ENCODE measurements around the gene MORN4.

Gene MORN4

GRCh38 chr10:97572214-97572989 is 60.9 kb downstream of the MORN4 start, which contains the start of gene ANKRD2:
Gene ANKRD2 (plus strand): TSS chr10:97572779. CDS start chr10:97572789, 10 bp downstream.
- H2AFZ ChIP-seq (ENCODE audit: low read length, unreplicated experiment): no peak within 1 kb of the TSS
- no peak within 1 kb of the TSS for H3K27ac ChIP-seq (ENCODE audit: low read depth, low read length)

DNA sequence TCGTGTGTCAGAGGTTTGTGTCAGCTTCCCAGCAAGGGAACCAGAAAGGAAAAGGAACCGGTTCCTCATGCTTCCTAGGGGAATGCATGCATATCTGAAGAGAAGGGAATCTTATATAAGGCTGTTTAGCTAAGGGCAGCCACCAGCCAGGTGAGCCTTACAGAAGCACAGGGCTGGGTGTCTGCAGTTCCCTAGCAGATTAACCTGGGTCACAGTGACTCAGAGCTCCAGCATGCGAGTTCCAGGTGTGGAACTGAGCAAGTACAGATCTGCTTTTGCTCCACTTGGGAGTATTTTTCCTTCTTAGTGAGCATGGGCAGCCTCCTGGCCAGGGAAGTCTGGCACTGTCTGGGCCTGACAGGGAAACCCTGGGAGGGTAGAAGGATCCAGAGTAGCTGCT is 61.7 kb downstream of the MORN4 start:
- no peaks in the 10 kb centered on the region for H3K79me2 ChIP-seq (ENCODE audit: control insufficient read depth, insufficient read depth, low read length, unreplicated experiment)
- peaks cover 28% of the 10 kb centered on the region for H3K4me1 ChIP-seq (ENCODE audit: control insufficient read depth, insufficient read depth, low read length, unreplicated experiment)
- H2AFZ ChIP-seq (ENCODE audit: low read length, unreplicated experiment): no peak overlapping the region
- no peaks in the 10 kb centered on the region for H3K27me3 ChIP-seq (ENCODE audit: insufficient read depth, low read length)
- no peaks in the 10 kb centered on the region for H3K36me3 ChIP-seq (ENCODE audit: insufficient read depth, low read length)
- no peak overlapping the region for H3K4me3 ChIP-seq (ENCODE audit: low read depth, low read length)
- no peak overlapping the region for H3K27ac ChIP-seq (ENCODE audit: low read depth, low read length)

More at GRCh38 chr10:97572214-97572989, 60.9 kb downstream of the MORN4 start, which contains the start of gene ANKRD2:
- Histone ChIP-seq H3K79me2 (ENCODE audit: control insufficient read depth, insufficient read depth, low read length, unreplicated experiment) (no peaks in the 10 kb centered on the region), H3K27me3 (ENCODE audit: insufficient read depth, low read length) (no peaks in the 10 kb centered on the region), H3K4me3 (ENCODE audit: low read depth, low read length) (no peak within 1 kb of the TSS), H3K4me1 (ENCODE audit: control insufficient read depth, insufficient read depth, low read length, unreplicated experiment) (peaks cover 28% of the 10 kb centered on the region), H3K36me3 (ENCODE audit: insufficient read depth, low read length) (no peaks in the 10 kb centered on the region)

- H3K36me3 ChIP-seq (ENCODE audit: insufficient read depth, low read length): no peaks in the 10 kb centered on the region
- no peaks in the 10 kb centered on the region for H3K79me2 ChIP-seq (ENCODE audit: control insufficient read depth, insufficient read depth, low read length, unreplicated experiment)
- no peak overlapping the region for H3K27ac ChIP-seq (ENCODE audit: low read depth, low read length)
- no peaks in the 10 kb centered on the region for H3K27me3 ChIP-seq (ENCODE audit: insufficient read depth, low read length)
- no peak overlapping the region for H3K4me3 ChIP-seq (ENCODE audit: low read depth, low read length)
- H3K4me1 ChIP-seq (ENCODE audit: control insufficient read depth, insufficient read depth, low read length, unreplicated experiment): peaks cover 28% of the 10 kb centered on the region
- H2AFZ ChIP-seq (ENCODE audit: low read length, unreplicated experiment): no peak overlapping the region
These were observed 62.4 kb downstream of the MORN4 start for GRCh38 chr10:97570789-97571471.

DNA sequence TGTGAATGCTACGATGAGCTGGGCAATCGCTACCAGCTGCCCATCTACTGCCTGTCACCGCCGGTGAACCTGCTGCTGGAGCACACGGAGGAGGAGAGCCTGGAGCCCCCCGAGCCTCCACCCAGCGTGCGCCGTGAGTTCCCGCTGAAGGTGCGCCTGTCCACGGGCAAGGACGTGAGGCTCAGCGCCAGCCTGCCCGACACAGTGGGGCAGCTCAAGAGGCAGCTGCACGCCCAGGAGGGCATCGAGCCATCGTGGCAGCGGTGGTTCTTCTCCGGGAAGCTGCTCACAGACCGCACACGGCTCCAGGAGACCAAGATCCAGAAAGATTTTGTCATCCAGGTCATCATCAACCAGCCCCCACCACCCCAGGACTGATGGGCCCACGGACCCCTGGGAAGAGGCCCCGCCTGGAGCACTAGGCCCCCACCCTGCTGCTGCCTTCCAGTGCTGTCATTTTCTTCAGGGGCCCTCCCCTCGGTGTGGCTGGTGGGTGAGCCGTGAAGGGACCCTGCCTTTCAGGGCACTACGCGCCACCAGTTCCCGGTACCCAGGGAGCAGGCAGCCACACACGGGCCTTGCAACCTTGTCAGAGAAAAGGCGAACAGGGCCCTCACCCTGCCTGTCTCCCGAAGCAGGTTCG is 63.0 kb downstream of the MORN4 start:
- no peak overlapping the region for H3K27ac ChIP-seq (ENCODE audit: low read depth, low read length)

DNA sequence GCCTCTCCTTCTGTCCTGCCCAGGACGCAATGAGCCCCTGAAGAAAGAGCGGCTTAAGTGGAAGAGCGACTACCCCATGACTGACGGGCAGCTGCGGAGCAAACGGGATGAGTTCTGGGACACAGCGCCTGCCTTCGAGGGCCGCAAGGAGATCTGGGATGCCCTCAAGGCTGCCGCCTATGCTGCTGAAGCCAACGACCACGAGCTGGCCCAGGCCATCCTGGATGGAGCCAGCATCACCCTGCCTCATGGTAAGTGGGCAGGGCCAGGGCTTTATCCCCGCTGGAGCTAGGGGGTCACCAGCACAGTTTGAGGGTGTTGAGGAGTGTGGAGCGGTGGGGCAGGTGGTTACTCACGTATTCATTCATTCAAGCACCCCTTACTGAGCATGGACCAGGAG is 65.4 kb downstream of the MORN4 start:
- Histone ChIP-seq H2AFZ (ENCODE audit: low read length, unreplicated experiment) (no peak overlapping the region), H3K4me3 (ENCODE audit: low read depth, low read length) (no peak overlapping the region), H3K4me1 (ENCODE audit: control insufficient read depth, insufficient read depth, low read length, unreplicated experiment) (peaks cover 6% of the 10 kb centered on the region), H3K79me2 (ENCODE audit: control insufficient read depth, insufficient read depth, low read length, unreplicated experiment) (no peaks in the 10 kb centered on the region), H3K36me3 (ENCODE audit: insufficient read depth, low read length) (no peaks in the 10 kb centered on the region), H3K27me3 (ENCODE audit: insufficient read depth, low read length) (no peaks in the 10 kb centered on the region), H3K27ac (ENCODE audit: low read depth, low read length) (no peak overlapping the region)

More for the DNA sequence above, 63.0 kb downstream of the MORN4 start:
- Histone ChIP-seq H3K79me2 (ENCODE audit: control insufficient read depth, insufficient read depth, low read length, unreplicated experiment) (no peaks in the 10 kb centered on the region), H3K36me3 (ENCODE audit: insufficient read depth, low read length) (no peaks in the 10 kb centered on the region), H2AFZ (ENCODE audit: low read length, unreplicated experiment) (no peak overlapping the region), H3K4me3 (ENCODE audit: low read depth, low read length) (no peak overlapping the region), H3K27me3 (ENCODE audit: insufficient read depth, low read length) (no peaks in the 10 kb centered on the region), H3K4me1 (ENCODE audit: control insufficient read depth, insufficient read depth, low read length, unreplicated experiment) (peaks cover 26% of the 10 kb centered on the region)

DNA sequence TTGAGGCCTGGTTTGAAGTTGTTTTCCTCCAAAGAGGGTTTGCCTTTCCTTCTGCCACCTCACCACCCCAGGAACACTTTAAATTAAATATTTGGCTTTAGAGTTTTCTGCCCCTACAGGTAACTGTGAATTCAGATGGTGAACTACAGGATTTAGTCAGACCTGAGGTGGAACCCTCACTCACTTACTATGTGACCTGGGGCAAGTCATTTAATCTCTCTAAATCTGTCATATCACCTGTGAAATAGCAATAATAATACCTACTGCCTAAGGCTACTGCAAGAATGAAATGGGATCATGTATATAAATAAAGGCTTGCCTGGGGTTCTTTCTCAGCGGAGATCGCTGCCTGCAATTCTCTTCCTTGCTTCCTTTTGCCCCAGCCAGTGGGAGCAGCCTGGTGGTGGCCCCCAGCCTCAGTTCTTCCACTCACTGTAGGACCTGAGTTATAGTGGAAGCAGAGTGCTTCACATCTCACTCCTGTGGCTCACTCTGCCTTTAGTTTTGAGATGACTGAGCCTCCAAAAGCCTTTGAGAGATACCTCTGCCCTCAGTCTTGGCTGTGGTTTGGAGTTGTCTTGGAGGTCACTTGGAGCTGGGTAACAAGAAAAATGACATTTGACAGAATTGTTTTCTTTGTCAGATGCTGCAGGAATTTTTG is 66.8 kb downstream of the MORN4 start:
- Histone ChIP-seq H3K36me3 (ENCODE audit: insufficient read depth, low read length) (no peaks in the 10 kb centered on the region), H3K27me3 (ENCODE audit: insufficient read depth, low read length) (no peaks in the 10 kb centered on the region), H3K27ac (ENCODE audit: low read depth, low read length) (no peak overlapping the region), H3K79me2 (ENCODE audit: control insufficient read depth, insufficient read depth, low read length, unreplicated experiment) (peaks cover 4% of the 10 kb centered on the region), H3K4me3 (ENCODE audit: low read depth, low read length) (no peak overlapping the region), H3K4me1 (ENCODE audit: control insufficient read depth, insufficient read depth, low read length, unreplicated experiment) (no peaks in the 10 kb centered on the region), H2AFZ (ENCODE audit: low read length, unreplicated experiment) (no peak overlapping the region)

GRCh38 chr10:97564776-97565175 is 68.5 kb downstream of the MORN4 start:
- no peaks in the 10 kb centered on the region for H3K27me3 ChIP-seq (ENCODE audit: insufficient read depth, low read length)
- no peaks in the 10 kb centered on the region for H3K36me3 ChIP-seq (ENCODE audit: insufficient read depth, low read length)
- H3K4me1 ChIP-seq (ENCODE audit: control insufficient read depth, insufficient read depth, low read length, unreplicated experiment): no peaks in the 10 kb centered on the region
- no peak overlapping the region for H3K4me3 ChIP-seq (ENCODE audit: low read depth, low read length)
- H3K27ac ChIP-seq (ENCODE audit: low read depth, low read length): no peak overlapping the region
- H2AFZ ChIP-seq (ENCODE audit: low read length, unreplicated experiment): no peak overlapping the region
- H3K79me2 ChIP-seq (ENCODE audit: control insufficient read depth, insufficient read depth, low read length, unreplicated experiment): peaks cover 7% of the 10 kb centered on the region
